ENCODE measurements around the gene MRPS27.

GRCh38 chr5:72270037-72270436 lies 50.0 kb downstream of the MRPS27 start:
- TF ChIP-seq EZH2 (IDR thresholded peaks at IDR 0.05; ENCODE audit: insufficient read depth, poor library complexity, severe bottlenecking) (no peak), EZH2phosphoT487 (IDR thresholded peaks at IDR 0.05; ENCODE audit: insufficient read depth, low read depth) (no peak)

Data from GM23248 (cell line).